Measurements from ENCODE around the gene UBE2J2.

Gene UBE2J2

DNA sequence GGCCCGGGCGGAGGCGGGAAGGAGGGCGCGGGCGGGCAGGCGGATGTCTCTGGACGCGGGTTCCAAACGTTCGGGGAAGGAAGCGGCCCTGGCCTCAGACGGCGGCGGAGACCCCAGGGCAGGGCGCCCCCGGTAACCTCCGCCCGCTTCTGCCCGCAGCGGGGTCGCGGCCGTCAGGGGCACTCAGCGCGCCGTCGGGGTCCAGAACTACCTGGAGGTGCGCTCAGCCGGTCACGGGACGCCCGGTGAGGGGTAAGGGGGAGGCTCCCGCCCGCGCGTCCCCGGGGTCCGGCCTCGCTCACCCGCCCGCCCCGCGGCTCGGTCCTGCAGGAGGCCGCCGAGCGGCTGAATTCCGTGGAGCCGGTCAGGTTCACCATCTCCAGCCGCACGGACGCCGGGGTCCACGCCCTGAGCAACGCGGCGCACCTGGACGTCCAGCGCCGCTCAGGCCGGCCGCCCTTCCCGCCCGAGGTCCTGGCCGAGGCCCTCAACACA is 35.1 kb upstream of the UBE2J2 start:
- Histone ChIP-seq H3K4me1 (ENCODE audit: insufficient read depth, low read length) (peaks cover 23% of the 10 kb centered on the region), H3K27ac (ENCODE audit: low read depth, low read length) (peak overlapping the region; percentile 67; the same call in 1 of the 2 replicates), H3K4me3 (ENCODE audit: low read length) (peak overlapping the region; percentile 88), H3K9me3 (ENCODE audit: insufficient read depth, low read depth, low read length) (no peaks in the 10 kb centered on the region), H3K9ac (ENCODE audit: low read depth, low read length) (peak overlapping the region; percentile 82), H3K27me3 (ENCODE audit: insufficient read depth, low read length) (no peaks in the 10 kb centered on the region; the same call in 1 of the 2 replicates), H3K36me3 (ENCODE audit: insufficient read depth, low read length) (peaks cover 38% of the 10 kb centered on the region)
- WGBS = under 1% methylated on average over 66 of the region's 66 CpGs

DNA sequence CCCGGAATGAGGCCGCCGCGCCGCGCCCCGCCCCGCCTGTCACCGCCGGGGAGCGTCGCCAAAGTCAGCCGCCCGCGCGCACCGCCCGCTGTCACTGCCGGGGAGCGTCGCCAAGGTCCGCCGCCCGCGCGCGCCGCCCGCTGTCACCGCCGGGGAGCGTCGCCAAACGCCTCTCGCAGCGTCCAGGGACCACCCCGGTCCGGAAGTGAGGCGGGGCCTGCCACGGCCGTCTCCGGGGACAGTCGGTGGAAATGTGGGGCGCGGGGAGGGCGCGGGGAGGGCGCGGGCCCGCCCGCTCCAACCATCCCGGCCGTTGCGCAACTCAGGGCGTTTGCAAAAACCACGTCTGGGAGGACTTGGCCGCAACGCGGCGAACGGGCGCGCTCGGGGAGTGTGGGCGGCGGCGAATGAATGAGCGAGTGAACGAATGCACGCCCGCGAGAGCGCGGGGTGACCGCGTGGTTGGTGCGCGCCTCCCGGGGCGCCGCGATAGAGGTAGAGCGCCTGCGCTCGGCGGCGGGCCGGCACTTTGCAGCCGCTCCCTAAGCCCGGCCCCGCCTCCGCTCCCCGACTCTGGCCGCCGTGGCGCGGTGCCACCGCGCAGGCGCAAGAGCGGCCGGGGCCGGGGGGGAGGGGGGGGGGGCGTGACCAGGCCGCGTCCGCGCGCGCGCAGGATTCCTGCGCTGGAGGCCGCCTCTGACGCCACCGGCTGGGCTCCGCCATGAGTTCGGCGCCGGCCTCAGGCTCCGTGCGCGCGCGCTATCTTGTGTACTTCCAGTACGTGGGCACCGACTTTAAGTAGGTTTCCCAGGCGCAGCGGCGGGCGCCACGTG is 34.5 kb upstream of the UBE2J2 start, which contains the start of the genes ACAP3 and PUSL1:
TSS of gene ACAP3 (minus strand) at position 8 of the 833 bp plus-strand sequence. CDS start 115 bp downstream, outside the sequence.
TSS of gene PUSL1 (plus strand) at position 675 of the 833 bp plus-strand sequence. CDS start at position 722, 47 bp downstream.
- under 1% methylated on average over 130 of the region's 131 CpGs for WGBS
- Histone ChIP-seq H3K4me1 (ENCODE audit: insufficient read depth, low read length) (peaks cover 23% of the 10 kb centered on the region), H3K27me3 (ENCODE audit: insufficient read depth, low read length) (no peaks in the 10 kb centered on the region; the same call in 1 of the 2 replicates), H3K9ac (ENCODE audit: low read depth, low read length) (peak within 1 kb of the TSS; percentile 82), H3K27ac (ENCODE audit: low read depth, low read length) (peak within 1 kb of the TSS; percentile 92), H3K9me3 (ENCODE audit: insufficient read depth, low read depth, low read length) (no peaks in the 10 kb centered on the region), H3K4me3 (ENCODE audit: low read length) (peak within 1 kb of the TSS; percentile 88), H3K36me3 (ENCODE audit: insufficient read depth, low read length) (peaks cover 31% of the 10 kb centered on the region)

DNA sequence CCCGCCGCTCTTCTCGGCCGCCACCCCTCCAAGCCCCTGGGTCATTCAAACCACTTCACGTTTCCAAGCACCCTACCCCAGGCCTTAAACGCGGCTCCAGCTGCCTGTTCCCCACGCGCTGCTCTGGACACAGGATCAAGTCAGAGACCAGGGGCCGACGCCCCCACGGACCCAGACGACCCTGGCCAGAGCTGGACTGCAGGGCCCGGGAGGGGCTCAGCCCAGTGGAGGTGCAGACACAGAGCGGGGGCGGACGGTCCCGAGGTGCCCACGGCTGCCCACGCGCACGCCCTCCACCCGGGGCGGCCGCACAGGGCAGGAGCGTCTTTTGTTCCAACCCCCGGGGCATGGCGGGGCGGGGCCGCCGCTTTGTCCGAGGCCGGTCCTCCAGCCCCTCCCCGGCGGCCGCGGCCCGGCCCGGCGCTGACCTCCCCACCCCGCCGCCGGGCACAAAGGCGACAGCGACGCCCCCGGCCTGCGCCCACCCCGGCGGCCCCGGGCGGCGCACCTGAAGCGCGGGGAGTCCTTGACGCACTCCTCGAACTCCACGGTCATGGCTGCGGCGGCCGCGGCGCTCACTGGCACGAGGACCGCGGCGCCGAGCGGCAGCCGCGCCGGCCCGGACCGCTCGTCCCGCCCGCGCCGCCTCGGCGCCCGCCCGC is 33.7 kb upstream of the UBE2J2 start:
- peak overlapping the region; percentile 25; the same call in 1 of the 2 replicates for H3K27ac ChIP-seq (ENCODE audit: low read depth, low read length)
- peaks cover 23% of the 10 kb centered on the region for H3K4me1 ChIP-seq (ENCODE audit: insufficient read depth, low read length)
- peak overlapping the region; percentile 77 for H3K4me3 ChIP-seq (ENCODE audit: low read length)
- WGBS = 2% methylated on average over 83 of the region's 83 CpGs
- peaks cover 24% of the 10 kb centered on the region for H3K36me3 ChIP-seq (ENCODE audit: insufficient read depth, low read length)
- H3K9ac ChIP-seq (ENCODE audit: low read depth, low read length) = peak overlapping the region; percentile 74
- no peaks in the 10 kb centered on the region for H3K9me3 ChIP-seq (ENCODE audit: insufficient read depth, low read depth, low read length)
- H3K27me3 ChIP-seq (ENCODE audit: insufficient read depth, low read length) = no peaks in the 10 kb centered on the region; the same call in 1 of the 2 replicates

DNA sequence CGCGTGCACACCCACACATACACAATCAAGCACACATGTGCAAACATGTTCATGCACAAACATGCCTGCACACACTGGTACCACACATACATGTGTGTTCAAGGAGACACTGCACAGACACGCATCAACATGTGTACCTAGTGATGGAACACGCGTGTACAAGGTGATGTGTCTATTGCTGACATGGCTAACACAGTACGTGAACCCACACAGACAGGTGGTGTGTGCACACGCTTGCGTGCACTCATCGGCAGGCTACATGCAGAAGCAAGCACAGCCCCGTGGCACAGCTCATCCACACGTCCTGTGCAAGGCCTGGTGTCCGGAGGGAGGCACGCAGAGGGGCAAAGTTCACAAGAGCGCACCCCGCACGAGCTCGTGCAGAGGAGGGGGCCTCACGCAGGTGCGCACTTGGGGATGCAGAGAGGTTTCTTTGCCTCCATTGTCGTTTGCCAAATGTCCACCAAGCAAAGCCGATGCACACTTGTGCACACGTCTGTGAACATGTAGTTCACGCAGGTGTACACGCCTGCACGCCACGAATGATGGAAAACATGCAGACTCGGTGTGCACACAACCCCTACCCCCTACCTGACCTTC is 33.1 kb upstream of the UBE2J2 start:
- Histone ChIP-seq H3K4me1 (ENCODE audit: insufficient read depth, low read length) (peaks cover 23% of the 10 kb centered on the region), H3K9ac (ENCODE audit: low read depth, low read length) (peak overlapping the region; percentile 74; the same call in 1 of the 2 replicates)

DNA sequence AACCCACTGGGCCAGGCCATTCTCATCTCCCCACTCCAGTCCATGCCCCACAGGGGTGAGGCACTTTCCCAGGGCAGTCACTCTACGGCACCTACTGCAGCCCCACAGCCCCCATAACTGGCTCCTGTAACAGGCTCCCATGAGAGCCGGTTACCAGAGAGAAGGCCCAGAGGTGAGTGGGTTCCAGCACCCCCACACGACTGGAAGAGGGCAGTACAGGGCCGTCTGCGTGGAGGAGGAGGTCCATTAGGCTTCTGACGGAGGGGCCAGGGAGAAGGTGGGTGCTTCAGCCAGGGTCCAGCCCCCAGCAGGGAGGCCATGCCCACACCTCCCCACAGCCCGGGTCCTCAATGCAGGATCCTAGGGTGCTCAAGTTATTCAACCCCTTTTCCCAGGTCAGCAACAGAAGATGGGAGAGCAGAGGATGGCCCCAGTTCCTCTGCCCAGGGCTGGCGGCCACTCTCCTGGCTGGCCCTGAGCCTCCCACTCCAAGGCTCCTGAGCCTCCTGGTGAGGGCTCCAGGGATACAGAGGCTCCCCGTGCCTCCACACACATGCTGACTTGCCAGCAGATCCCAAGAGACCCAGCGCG is 32.5 kb upstream of the UBE2J2 start:
- Histone ChIP-seq H3K9ac (ENCODE audit: low read depth, low read length) (no peak overlapping the region), H3K4me1 (ENCODE audit: insufficient read depth, low read length) (peaks cover 23% of the 10 kb centered on the region), H3K36me3 (ENCODE audit: insufficient read depth, low read length) (peaks cover 13% of the 10 kb centered on the region), H3K4me3 (ENCODE audit: low read length) (peak overlapping the region; percentile 77), H3K27me3 (ENCODE audit: insufficient read depth, low read length) (no peaks in the 10 kb centered on the region; the same call in 1 of the 2 replicates), H3K9me3 (ENCODE audit: insufficient read depth, low read depth, low read length) (no peaks in the 10 kb centered on the region), H3K27ac (ENCODE audit: low read depth, low read length) (peak overlapping the region; percentile 72; the same call in 1 of the 2 replicates)
- 52% methylated on average over 11 of the region's 11 CpGs for WGBS

More for the DNA sequence above, 33.1 kb upstream of the UBE2J2 start:
- H3K27me3 ChIP-seq (ENCODE audit: insufficient read depth, low read length) = no peaks in the 10 kb centered on the region; the same call in 1 of the 2 replicates
- no peak overlapping the region for H3K27ac ChIP-seq (ENCODE audit: low read depth, low read length)
- 67% methylated on average over 27 of the region's 27 CpGs for WGBS
- H3K9me3 ChIP-seq (ENCODE audit: insufficient read depth, low read depth, low read length) = no peaks in the 10 kb centered on the region
- peak overlapping the region; percentile 77 for H3K4me3 ChIP-seq (ENCODE audit: low read length)
- H3K36me3 ChIP-seq (ENCODE audit: insufficient read depth, low read length) = peaks cover 19% of the 10 kb centered on the region

DNA sequence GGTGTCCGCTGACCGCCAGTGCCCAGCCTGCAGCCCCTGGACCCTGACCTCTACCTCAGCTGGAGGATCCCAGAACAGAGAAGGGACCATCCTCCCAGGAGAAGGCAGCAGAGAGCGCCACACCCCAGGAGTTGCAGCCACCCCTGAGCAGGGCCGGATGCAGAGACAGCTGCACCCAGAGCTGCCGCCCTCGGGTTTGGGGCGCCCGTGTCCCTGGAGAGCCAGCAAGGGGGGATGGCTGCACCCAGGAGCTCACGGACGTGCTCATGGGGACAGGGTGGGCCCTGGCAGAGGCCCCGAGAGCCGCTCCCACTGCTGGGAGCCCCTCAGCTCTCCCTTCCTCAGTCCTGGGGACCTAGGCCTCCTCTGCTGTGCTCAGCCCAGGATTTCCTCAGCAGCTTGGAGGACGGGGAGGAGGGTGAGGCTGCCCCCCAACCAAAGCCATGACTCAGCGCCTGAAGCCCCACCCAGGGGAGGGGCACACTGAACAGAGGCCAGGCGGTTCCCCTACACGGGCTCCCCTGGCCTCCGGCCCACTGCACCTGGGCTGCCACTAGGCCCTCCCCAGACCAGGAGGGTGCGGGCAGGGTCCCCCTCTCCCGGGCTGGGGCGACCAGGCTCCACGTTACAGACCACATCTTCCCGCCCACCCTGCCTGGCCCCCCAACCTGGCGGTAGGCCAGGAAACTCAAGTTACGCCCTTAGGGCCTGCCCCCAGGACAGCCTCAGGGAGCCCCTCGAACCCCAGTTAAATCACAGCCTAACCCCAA is 31.8 kb upstream of the UBE2J2 start:
- Histone ChIP-seq H3K36me3 (ENCODE audit: insufficient read depth, low read length) (peaks cover 8% of the 10 kb centered on the region), H3K27ac (ENCODE audit: low read depth, low read length) (peak overlapping the region; percentile 72), H3K9me3 (ENCODE audit: insufficient read depth, low read depth, low read length) (no peaks in the 10 kb centered on the region), H3K9ac (ENCODE audit: low read depth, low read length) (peak overlapping the region; percentile 11; the same call in 1 of the 2 replicates), H3K4me1 (ENCODE audit: insufficient read depth, low read length) (peaks cover 23% of the 10 kb centered on the region), H3K27me3 (ENCODE audit: insufficient read depth, low read length) (no peaks in the 10 kb centered on the region; the same call in 1 of the 2 replicates), H3K4me3 (ENCODE audit: low read length) (peak overlapping the region; percentile 77)
- 57% methylated on average over 25 of the region's 25 CpGs for WGBS

DNA sequence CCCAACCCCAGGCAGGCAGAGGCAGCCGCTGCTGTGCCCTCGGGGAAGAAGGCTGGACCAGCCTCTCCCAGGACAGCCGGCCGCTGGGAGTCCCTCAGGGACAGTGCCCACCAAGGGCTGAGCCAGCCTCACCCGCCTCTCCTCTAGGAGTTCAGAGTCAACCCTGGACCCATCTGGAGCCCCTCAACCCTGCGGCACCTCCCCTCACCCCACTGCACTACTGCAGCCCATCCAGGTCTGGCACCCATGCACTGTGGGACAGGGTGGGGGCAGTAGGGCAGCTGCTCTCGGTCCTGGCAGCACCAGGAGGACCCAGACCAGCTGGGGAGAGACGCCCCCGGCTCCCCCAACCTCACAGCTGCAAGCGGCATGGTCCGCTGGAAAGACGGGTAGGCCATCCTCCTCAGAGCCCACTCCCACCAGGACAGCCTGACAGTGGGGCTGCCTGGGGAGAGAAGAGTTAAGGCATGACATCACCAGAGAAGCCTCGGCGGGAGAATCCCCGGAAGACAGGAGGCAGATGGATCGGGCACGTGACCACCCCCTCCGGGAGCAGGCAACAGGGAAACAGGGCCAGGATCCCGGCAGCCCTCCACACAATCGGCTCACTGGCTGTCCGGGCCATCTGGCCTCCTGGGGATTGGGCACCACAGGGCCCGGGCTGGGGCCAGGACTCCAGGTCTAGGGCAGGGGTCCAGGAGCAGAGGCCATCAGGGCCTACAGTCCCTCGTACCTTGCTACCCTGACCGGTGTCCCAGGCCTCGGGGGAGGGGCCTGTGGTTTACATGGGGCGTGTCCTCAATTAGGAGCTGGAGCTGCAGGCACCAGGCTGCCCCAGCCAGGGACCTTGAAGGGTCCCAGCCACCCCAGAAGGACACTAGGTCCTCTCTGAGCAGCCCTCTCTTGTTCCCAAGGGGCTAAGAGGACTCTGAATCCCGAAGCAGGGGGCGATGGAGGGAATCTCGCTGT is 31.0 kb upstream of the UBE2J2 start:
- peak overlapping the region; percentile 33 for H3K4me3 ChIP-seq (ENCODE audit: low read length)
- no peaks in the 10 kb centered on the region for H3K36me3 ChIP-seq (ENCODE audit: insufficient read depth, low read length)
- peaks cover 23% of the 10 kb centered on the region for H3K4me1 ChIP-seq (ENCODE audit: insufficient read depth, low read length)
- no peaks in the 10 kb centered on the region for H3K9me3 ChIP-seq (ENCODE audit: insufficient read depth, low read depth, low read length)
- H3K27ac ChIP-seq (ENCODE audit: low read depth, low read length) = peak overlapping the region; percentile 72
- peak overlapping the region; percentile 11; the same call in 1 of the 2 replicates for H3K9ac ChIP-seq (ENCODE audit: low read depth, low read length)
- 29% methylated on average over 29 of the region's 29 CpGs for WGBS
- no peaks in the 10 kb centered on the region; the same call in 1 of the 2 replicates for H3K27me3 ChIP-seq (ENCODE audit: insufficient read depth, low read length)

DNA sequence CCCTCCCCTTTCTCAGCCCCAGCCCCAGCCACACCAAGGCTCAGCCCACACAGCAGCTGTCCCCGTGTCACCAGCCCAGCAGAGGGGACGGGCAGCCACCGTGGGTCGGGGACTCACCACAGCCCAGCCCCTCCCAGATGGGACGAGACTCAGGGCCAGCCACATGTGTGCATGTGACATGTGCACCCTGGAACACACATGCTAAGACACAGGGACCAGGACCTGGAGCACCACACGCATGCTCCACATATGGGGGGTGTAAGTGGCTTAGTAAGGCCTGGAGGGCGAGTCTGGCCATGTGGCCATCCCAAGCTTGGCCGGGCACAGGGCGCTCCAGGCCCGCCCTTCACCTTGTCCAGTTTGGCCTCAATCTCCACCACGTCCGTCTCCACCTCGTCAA is 30.1 kb upstream of the UBE2J2 start:
- Histone ChIP-seq H3K27me3 (ENCODE audit: insufficient read depth, low read length) (no peaks in the 10 kb centered on the region; the same call in 1 of the 2 replicates), H3K9ac (ENCODE audit: low read depth, low read length) (no peak overlapping the region), H3K27ac (ENCODE audit: low read depth, low read length) (no peak overlapping the region), H3K4me3 (ENCODE audit: low read length) (no peak overlapping the region), H3K36me3 (ENCODE audit: insufficient read depth, low read length) (no peaks in the 10 kb centered on the region), H3K4me1 (ENCODE audit: insufficient read depth, low read length) (peaks cover 23% of the 10 kb centered on the region), H3K9me3 (ENCODE audit: insufficient read depth, low read depth, low read length) (no peaks in the 10 kb centered on the region)
- WGBS = 90% methylated on average over 13 of the region's 13 CpGs

DNA sequence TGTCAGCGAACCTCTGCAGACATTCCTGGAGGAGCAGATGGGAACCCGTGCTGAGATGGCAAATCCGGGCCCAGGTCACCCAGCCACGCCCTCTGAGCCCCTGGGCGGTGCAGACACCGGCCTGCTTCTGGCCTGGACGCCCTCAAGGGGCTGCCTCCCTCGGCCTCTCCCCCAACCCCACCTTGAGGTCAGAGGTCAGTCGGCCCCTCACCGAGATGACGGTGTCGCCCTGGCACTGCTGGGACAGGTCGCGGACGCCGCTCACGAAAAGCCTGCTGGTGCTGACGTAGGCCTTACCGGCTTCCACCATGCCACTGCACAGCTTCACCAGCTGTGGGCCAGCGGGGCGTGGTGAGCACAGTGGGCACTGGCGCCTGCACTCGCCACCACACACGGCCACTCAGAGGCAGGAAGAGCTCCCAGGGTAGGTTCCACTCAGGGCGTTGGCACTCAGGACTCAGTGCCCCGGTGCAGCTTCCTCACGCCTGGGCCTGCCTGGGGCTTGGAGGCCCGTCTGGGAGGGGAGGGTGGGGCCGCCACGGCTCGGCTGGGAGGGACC is 29.4 kb upstream of the UBE2J2 start:
- no peaks in the 10 kb centered on the region; the same call in 1 of the 2 replicates for H3K27me3 ChIP-seq (ENCODE audit: insufficient read depth, low read length)
- no peaks in the 10 kb centered on the region for H3K9me3 ChIP-seq (ENCODE audit: insufficient read depth, low read depth, low read length)
- H3K4me3 ChIP-seq (ENCODE audit: low read length) = no peak overlapping the region
- no peak overlapping the region for H3K27ac ChIP-seq (ENCODE audit: low read depth, low read length)
- WGBS = 89% methylated on average over 31 of the region's 31 CpGs
- no peaks in the 10 kb centered on the region for H3K36me3 ChIP-seq (ENCODE audit: insufficient read depth, low read length)
- H3K9ac ChIP-seq (ENCODE audit: low read depth, low read length) = no peak overlapping the region
- peaks cover 23% of the 10 kb centered on the region for H3K4me1 ChIP-seq (ENCODE audit: insufficient read depth, low read length)

Data from HUES64 (cell line).